Body of pancreas (tissue), 4 donors: ENCODE data around the gene IFNGR2. TPM values are rescaled to one million over a fixed set of nuclear protein-coding genes. Genes with fewer than 3 reads are reported as not detected.

Experiments used
- ATAC-seq: fragments of 150-250 bp; one replicate; pipeline ENCODE4 v1.9.1; 2016
- DNase-seq, 4 donors: peaks; one replicate each; pipeline ENCODE4 v3.0.0-alpha.2; 2019
- H3K27ac ChIP-seq, 4 donors: fragments of 200-600 bp; sonication (generic); 1 replicate in 3 of 4; 2 replicates in 1 of 4; pipeline versions ENCODE4 v1.5.1 to v1.6.1; 2016 to 2019; ENCODE audit warnings: mild to moderate bottlenecking in 1 of 4, mixed read lengths in 1 of 4, moderate library complexity in 1 of 4
- H3K27me3 ChIP-seq, 2 donors: fragments of 200-600 bp; sonication (generic); one replicate each; pipeline ENCODE4 v1.6.0; 2016; ENCODE audit warnings: mild to moderate bottlenecking in 1 of 2
- H3K36me3 ChIP-seq, 2 donors: fragments of 200-600 bp; sonication (generic); replicated peaks in 1 of 2; 2 replicates each; pipeline ENCODE4 v1.5.1; 2016; ENCODE audit warnings: low read depth in 2 of 2; ENCODE audit not compliant: insufficient read depth in 1 of 2
- H3K4me1 ChIP-seq: fragments of 200-600 bp; sonication (generic); one replicate; pipeline ENCODE4 v1.6.0; 2016
- H3K4me3 ChIP-seq, 2 donors: fragments of 200-600 bp; sonication (generic); 1 replicate in 1 of 2; 2 replicates in 1 of 2; pipeline ENCODE4 v1.5.1; 2016 to 2019
- H3K9me3 ChIP-seq, 3 donors: fragments of 200-600 bp; sonication (generic); 1 replicate in 2 of 3; 2 replicates in 1 of 3; pipeline ENCODE4 v1.5.1; 2016
- POLR2A ChIP-seq, 3 donors: fragments of 450-650 bp; IDR thresholded peaks; one replicate each; pipeline ENCODE4 v1.6.1; 2016; ENCODE audit warnings: antibody characterized with exemption in 3 of 3, mild to moderate bottlenecking in 2 of 3
- WGBS, 2 donors: methylation state at CpG; one replicate each; pipeline ENCODE4 v1.1.5; 2017; 5-methylcytosine and 5-hydroxymethylcytosine counted together
- intact Hi-C: fragments of 100-400 bp; cut with DNase I; formaldehyde crosslinking; loops from one replicate; pipeline ENCODE4 v1.15.1; 2023
- total RNA-seq, 2 donors: library from RNA; depleted of rRNA; stranded (reverse); fragments of >200 nt; gene quantifications; one replicate each; pipeline ENCODE4 v1.1.0, GENCODE V29; 2016
- TF ChIP-seq, protein P1 (sequence below), 7 experiments: fragments of 450-650 bp in 4 of 7; fragments of 200-600 bp in 3 of 7; sonication (generic) in 3 of 7; IDR thresholded peaks; one replicate each; pipeline ENCODE4 v1.5.1; 2016 to 2019; ENCODE audit warnings: antibody characterized with exemption in 7 of 7

Gene IFNGR2
- total RNA-seq, 2 donors from 2014 or later, result 30.4 to 32.3 TPM

DNA sequence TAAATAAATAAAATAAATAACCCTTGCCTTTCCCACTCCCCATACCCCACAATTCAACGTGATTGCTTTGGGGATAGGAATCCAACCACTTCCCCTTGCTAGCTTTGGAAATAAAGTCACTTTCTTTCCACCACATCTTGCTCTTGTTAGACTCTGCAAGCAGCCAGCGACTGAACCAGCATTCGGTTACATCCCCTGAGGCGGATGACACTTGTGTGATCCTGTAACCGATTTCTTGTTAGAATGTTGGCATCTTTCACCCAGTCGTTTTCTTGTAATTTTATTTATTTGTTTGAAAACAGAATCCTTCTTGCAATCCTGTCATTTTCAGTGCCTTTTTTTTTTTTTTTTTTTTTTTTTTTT lies 1.6 kb upstream of the IFNGR2 start:
- H3K4me3 ChIP-seq, result no peak overlapping the region
- peak overlapping the region in 1 of 4 donors; percentile 88 for H3K27ac ChIP-seq
- ATAC-seq (no peak), DNase-seq (peak in 1 of 4 donors; percentile 31)
- 66 to 83% methylated on average over 6 of the region's 6 CpGs for WGBS, 2 donors
- H3K9me3 ChIP-seq, result no peaks in the 10 kb centered on the region
- TF ChIP-seq, protein P1, sequence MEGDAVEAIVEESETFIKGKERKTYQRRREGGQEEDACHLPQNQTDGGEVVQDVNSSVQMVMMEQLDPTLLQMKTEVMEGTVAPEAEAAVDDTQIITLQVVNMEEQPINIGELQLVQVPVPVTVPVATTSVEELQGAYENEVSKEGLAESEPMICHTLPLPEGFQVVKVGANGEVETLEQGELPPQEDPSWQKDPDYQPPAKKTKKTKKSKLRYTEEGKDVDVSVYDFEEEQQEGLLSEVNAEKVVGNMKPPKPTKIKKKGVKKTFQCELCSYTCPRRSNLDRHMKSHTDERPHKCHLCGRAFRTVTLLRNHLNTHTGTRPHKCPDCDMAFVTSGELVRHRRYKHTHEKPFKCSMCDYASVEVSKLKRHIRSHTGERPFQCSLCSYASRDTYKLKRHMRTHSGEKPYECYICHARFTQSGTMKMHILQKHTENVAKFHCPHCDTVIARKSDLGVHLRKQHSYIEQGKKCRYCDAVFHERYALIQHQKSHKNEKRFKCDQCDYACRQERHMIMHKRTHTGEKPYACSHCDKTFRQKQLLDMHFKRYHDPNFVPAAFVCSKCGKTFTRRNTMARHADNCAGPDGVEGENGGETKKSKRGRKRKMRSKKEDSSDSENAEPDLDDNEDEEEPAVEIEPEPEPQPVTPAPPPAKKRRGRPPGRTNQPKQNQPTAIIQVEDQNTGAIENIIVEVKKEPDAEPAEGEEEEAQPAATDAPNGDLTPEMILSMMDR (IDR thresholded peaks at IDR 0.05), result no peak
- peak in 1 of 3 donors; percentile 10 for TF ChIP-seq POLR2A (IDR thresholded peaks at IDR 0.05)
- H3K36me3 ChIP-seq, result no peaks in the 10 kb centered on the region
- intact Hi-C loops, result no loop called here
- H3K4me1 ChIP-seq, result peaks cover 21% of the 10 kb centered on the region
- H3K27me3 ChIP-seq, result no peaks in the 10 kb centered on the region

- 61 to 70% methylated on average over 41 to 45 of the region's 45 CpGs for WGBS, 2 donors
- ATAC-seq (peak; percentile 13), DNase-seq (peak; percentile 32 to 77 (median 40))
- Histone ChIP-seq H3K4me1 (peaks cover 21% of the 10 kb centered on the region), H3K36me3 (no peaks in the 10 kb centered on the region), H3K27ac (peak overlapping the region; percentile 81 to 90 (median 88)), H3K9me3 (no peaks in the 10 kb centered on the region), H3K4me3 (no peak overlapping the region), H3K27me3 (no peaks in the 10 kb centered on the region)
- TF ChIP-seq, protein P1 (IDR thresholded peaks at IDR 0.05), result no peak
- peak in 2 of 3 donors; percentile 32 to 61 for TF ChIP-seq POLR2A (IDR thresholded peaks at IDR 0.05)
- intact Hi-C loops, result no loop called here
These were observed 923 bp upstream of the IFNGR2 start for GRCh38 chr21:33402001-33402979.

GRCh38 chr21:33403786-33404585 lies 773 bp downstream of the IFNGR2 start:
- intact Hi-C loops, result no loop called here
- no peaks in the 10 kb centered on the region for H3K36me3 ChIP-seq
- DNase-seq (peak; percentile 55 to 62 (median 60)), ATAC-seq (peak; percentile 64)
- no peaks in the 10 kb centered on the region for H3K27me3 ChIP-seq
- peak overlapping the region; percentile 81 to 90 (median 88) for H3K27ac ChIP-seq
- H3K4me1 ChIP-seq, result peaks cover 21% of the 10 kb centered on the region
- 4 to 7% methylated on average over 14 to 39 of the region's 47 CpGs for WGBS, 2 donors
- peak overlapping the region; percentile 42 to 95 for H3K4me3 ChIP-seq
- H3K9me3 ChIP-seq, result no peaks in the 10 kb centered on the region
- TF ChIP-seq, protein P1 (IDR thresholded peaks at IDR 0.05), result no peak
- peak in 2 of 3 donors; percentile 55 to 63 for TF ChIP-seq POLR2A (IDR thresholded peaks at IDR 0.05)

DNA sequence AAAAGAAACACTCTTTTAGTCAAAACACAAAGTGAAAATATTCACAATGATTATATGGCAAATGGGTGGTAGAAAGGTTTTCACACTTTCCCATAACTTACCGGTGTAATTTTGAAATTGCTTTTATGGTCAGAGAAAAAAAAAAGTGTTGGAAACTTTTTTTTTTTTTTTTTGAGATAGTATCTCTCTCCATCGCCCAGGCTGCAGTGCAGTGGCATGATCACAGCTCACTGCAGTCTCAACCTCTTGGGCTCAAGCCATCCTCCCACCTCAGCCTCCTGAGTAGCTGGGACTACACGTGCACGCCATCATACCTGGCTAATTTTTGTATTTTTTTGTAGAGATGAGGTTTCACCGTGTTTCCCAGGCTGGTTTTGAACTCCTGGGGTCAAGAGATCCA lies 3.3 kb downstream of the IFNGR2 start:
- 67 to 74% methylated on average over 5 of the region's 5 CpGs for WGBS, 2 donors
- DNase-seq, result no peak
- intact Hi-C loops, result no loop called here
- no peak overlapping the region for H3K4me3 ChIP-seq
- ATAC-seq, result no peak
- no peak overlapping the region for H3K27ac ChIP-seq
- H3K4me1 ChIP-seq, result peaks cover 29% of the 10 kb centered on the region
- no peaks in the 10 kb centered on the region for H3K36me3 ChIP-seq
- no peak for TF ChIP-seq POLR2A (IDR thresholded peaks at IDR 0.05)
- TF ChIP-seq, protein P1 (IDR thresholded peaks at IDR 0.05), result no peak
- H3K27me3 ChIP-seq, result no peaks in the 10 kb centered on the region
- H3K9me3 ChIP-seq, result no peaks in the 10 kb centered on the region
